Loucy (cell line): Measurements from ENCODE around the gene TPCN1.

Source experiments
- H2AFZ ChIP-seq: fragments of 200-600 bp; sonication (generic); 2 replicates; pipeline ENCODE4 v1.6.0; 2016; ENCODE audit warnings: antibody characterized with exemption, mild to moderate bottlenecking, low read length, moderate library complexity
- H3F3A ChIP-seq: fragments of 200-600 bp; 2 replicates; pipeline ENCODE4 v1.6.0; 2016; ENCODE audit warnings: antibody characterized with exemption, low read depth, mild to moderate bottlenecking
- H3K27me3 ChIP-seq: fragments of 200-600 bp; sonication (generic); 2 replicates; pipeline ENCODE4 v1.6.1; 2014; ENCODE audit warnings: low read length, mild to moderate bottlenecking; ENCODE audit not compliant: insufficient read depth, poor library complexity, severe bottlenecking
- H3K36me3 ChIP-seq: fragments of 200-600 bp; sonication (generic); 2 replicates; pipeline ENCODE4 v1.6.1; 2016; ENCODE audit warnings: low read length; ENCODE audit not compliant: insufficient read depth
- H3K4me1 ChIP-seq: fragments of 200-600 bp; sonication (generic); 2 replicates; pipeline ENCODE4 v1.5.1; 2014; ENCODE audit warnings: low read length, mild to moderate bottlenecking; ENCODE audit not compliant: insufficient read depth, poor library complexity, severe bottlenecking
- H3K4me2 ChIP-seq: fragments of 200-600 bp; sonication (generic); 2 replicates; pipeline ENCODE4 v1.6.0; 2014; ENCODE audit warnings: antibody characterized with exemption, low read length, low read depth, mild to moderate bottlenecking; ENCODE audit not compliant: poor library complexity, severe bottlenecking
- H3K4me3 ChIP-seq: fragments of 200-600 bp; sonication (generic); 2 replicates; pipeline ENCODE4 v1.5.1; 2014; ENCODE audit warnings: low read length, mild to moderate bottlenecking, mixed read lengths; ENCODE audit not compliant: poor library complexity, severe bottlenecking
- H3K79me2 ChIP-seq: fragments of 200-600 bp; sonication (generic); 2 replicates; pipeline ENCODE4 v1.6.1; 2014; ENCODE audit warnings: low read length; ENCODE audit not compliant: insufficient read depth
- H3K9ac ChIP-seq: fragments of 200-600 bp; sonication (generic); 2 replicates; pipeline ENCODE4 v1.6.0; 2014; ENCODE audit warnings: mild to moderate bottlenecking, low read depth, low read length, moderate library complexity; ENCODE audit not compliant: poor library complexity, severe bottlenecking
- H3K9me2 ChIP-seq: fragments of 200-600 bp; sonication (generic); replicated peaks from 2 replicates; pipeline ENCODE4 v1.6.1; 2016; ENCODE audit warnings: low read depth, low read length, mixed read lengths
- H3K9me3 ChIP-seq: fragments of 200-600 bp; sonication (generic); 2 replicates; pipeline ENCODE4 v1.6.1; 2014; ENCODE audit warnings: mild to moderate bottlenecking, antibody characterized with exemption, low read length, low read depth; ENCODE audit not compliant: insufficient read depth
- H4K20me1 ChIP-seq: fragments of 200-600 bp; sonication (generic); 2 replicates; pipeline ENCODE4 v1.6.0; 2014; ENCODE audit warnings: antibody characterized with exemption, low read length, mild to moderate bottlenecking; ENCODE audit not compliant: insufficient read depth, poor library complexity, severe bottlenecking
- CTCF ChIP-seq: fragments of 200-600 bp; sonication (generic); conservative IDR thresholded peaks from 2 replicates; pipeline ENCODE4 v1.5.1; 2014; ENCODE audit warnings: mild to moderate bottlenecking, antibody characterized with exemption, low read length
- EZH2phosphoT487 ChIP-seq: fragments of 200-600 bp; IDR thresholded peaks from 2 replicates; pipeline ENCODE4 v1.6.1; 2018; ENCODE audit warnings: antibody characterized with exemption, mild to moderate bottlenecking, moderate library complexity, borderline replicate concordance

The TPCN1 gene

GRCh38 chr12:113221181-113221996 lies at the start of gene TPCN1:
TSS of gene TPCN1 (plus strand) at chr12:113221464. CDS start at chr12:113226853, 5,389 bp downstream.
- H3K27me3 ChIP-seq = no peaks in the 10 kb centered on the region
- no peaks in the 10 kb centered on the region for H3F3A ChIP-seq
- peak within 1 kb of the TSS; percentile 77 for H3K9ac ChIP-seq
- H3K4me2 ChIP-seq = peak within 1 kb of the TSS; percentile 98
- H3K36me3 ChIP-seq = no peaks in the 10 kb centered on the region
- TF ChIP-seq EZH2phosphoT487 (no peak), CTCF (no peak)
- peaks cover 17% of the 10 kb centered on the region for H3K4me1 ChIP-seq
- H4K20me1 ChIP-seq = no peaks in the 10 kb centered on the region
- no peaks in the 10 kb centered on the region for H3K9me2 ChIP-seq
- H3K79me2 ChIP-seq = no peaks in the 10 kb centered on the region
- H3K9me3 ChIP-seq = no peaks in the 10 kb centered on the region
- peak within 1 kb of the TSS; percentile 59 for H2AFZ ChIP-seq
- H3K4me3 ChIP-seq = peak within 1 kb of the TSS; percentile 81

- Histone ChIP-seq H3F3A (no peaks in the 10 kb centered on the region), H3K79me2 (no peaks in the 10 kb centered on the region), H3K4me1 (no peaks in the 10 kb centered on the region), H2AFZ (no peak overlapping the region), H3K9me3 (no peaks in the 10 kb centered on the region), H3K36me3 (peaks cover 80% of the 10 kb centered on the region; the same call in 1 of the 2 replicates), H3K9ac (no peak overlapping the region), H3K4me2 (no peak overlapping the region), H3K4me3 (no peak overlapping the region), H3K9me2 (no peaks in the 10 kb centered on the region), H4K20me1 (no peaks in the 10 kb centered on the region), H3K27me3 (no peaks in the 10 kb centered on the region)
- TF ChIP-seq EZH2phosphoT487 (no peak), CTCF (no peak)
Measured at GRCh38 chr12:113171543-113171942, 49.7 kb upstream of the TPCN1 start.

- Histone ChIP-seq H4K20me1 (no peaks in the 10 kb centered on the region), H3K4me1 (no peaks in the 10 kb centered on the region), H3K79me2 (no peaks in the 10 kb centered on the region), H2AFZ (no peak overlapping the region), H3K4me3 (no peak overlapping the region), H3K9ac (no peak overlapping the region), H3K9me3 (no peaks in the 10 kb centered on the region), H3F3A (no peaks in the 10 kb centered on the region), H3K27me3 (no peaks in the 10 kb centered on the region), H3K9me2 (no peaks in the 10 kb centered on the region), H3K36me3 (peaks cover 80% of the 10 kb centered on the region; the same call in 1 of the 2 replicates), H3K4me2 (no peak overlapping the region)
- TF ChIP-seq CTCF = no peak
- no peak for TF ChIP-seq EZH2phosphoT487
Measured at GRCh38 chr12:113172185-113172584, 49.1 kb upstream of the TPCN1 start.
